H1 (cell line): ENCODE data around the gene C1orf21. TPM values are rescaled to one million over a fixed set of nuclear protein-coding genes. Genes with fewer than 3 reads are reported as not detected.

Source experiments
- CTCF ChIA-PET: fragments of 300-600 bp; sonication (Branson Sonifier 250); formaldehyde crosslinking; loops from one replicate; lab custom pipeline; 2021; ENCODE audit not compliant: partially characterized antibody; lab: Charles Lee
- POLR2A ChIA-PET: fragments of 300-600 bp; sonication (Branson Sonifier 250); formaldehyde crosslinking; loops from one replicate; lab custom pipeline; 2021; ENCODE audit warnings: inconsistent platforms; ENCODE audit not compliant: partially characterized antibody; lab: Charles Lee
- DNase-seq, 2 experiments: peaks; one replicate each; pipeline versions ENCODE4 v3.0.0 to v3.0.0-alpha.2; 2010 to 2022; ENCODE audit warnings: low spot score in 2 of 2, low read depth in 1 of 2, mixed read lengths in 1 of 2
- FAIRE-seq: peaks from 2 replicates; lab custom pipeline; 2011; peaks lifted over from hg19 to GRCh38; lab: Jason Lieb, UNC
- H2AFZ ChIP-seq: 2 replicates; pipeline ENCODE4 v1.8.1; 2012; ENCODE audit warnings: low read length, inconsistent platforms
- H2AK5ac ChIP-seq: 2 replicates; pipeline ENCODE4 v1.6.1; 2013; ENCODE audit warnings: low read depth, low read length
- H2BK120ac ChIP-seq: replicated peaks from 2 replicates; pipeline ENCODE3; 2013; ENCODE audit warnings: low read depth, low read length, inconsistent platforms
- H2BK12ac ChIP-seq: 2 replicates; pipeline ENCODE4 v1.6.1; 2013; ENCODE audit warnings: low read depth, low read length
- H2BK15ac ChIP-seq: 2 replicates; pipeline ENCODE4 v1.6.1; 2013; ENCODE audit warnings: low read length
- H2BK20ac ChIP-seq: 2 replicates; pipeline ENCODE4 v1.6.1; 2013; ENCODE audit warnings: low read length
- H2BK5ac ChIP-seq: 2 replicates; pipeline ENCODE4 v1.6.1; 2013; ENCODE audit warnings: low read depth, low read length
- H3K14ac ChIP-seq: 2 replicates; pipeline ENCODE4 v1.6.1; 2013; ENCODE audit warnings: inconsistent platforms; ENCODE audit not compliant: insufficient read length
- H3K18ac ChIP-seq: 2 replicates; pipeline ENCODE4 v1.6.1; 2013; ENCODE audit warnings: low read length; ENCODE audit errors: extremely low read depth
- H3K23ac ChIP-seq: 2 replicates; pipeline ENCODE4 v1.6.1; 2013; ENCODE audit warnings: inconsistent platforms; ENCODE audit not compliant: insufficient read length
- H3K23me2 ChIP-seq: 2 replicates; pipeline ENCODE4 v1.6.1; 2013; ENCODE audit warnings: low read depth, low read length
- H3K27ac ChIP-seq: 2 replicates; pipeline ENCODE4 v1.6.1; 2011; ENCODE audit warnings: low read depth, low read length, inconsistent platforms
- H3K27me3 ChIP-seq, 4 experiments: replicated peaks in 1 of 4; 1 replicate in 1 of 4; 2 replicates in 3 of 4; pipeline versions ENCODE4 v1.6.1 to v1.8.1; 2011 to 2013; ENCODE audit warnings: low read length in 3 of 4, mild to moderate bottlenecking in 3 of 4, inconsistent platforms in 2 of 4, mixed read lengths in 2 of 4, moderate library complexity in 1 of 4; ENCODE audit not compliant: control insufficient read depth in 3 of 4, insufficient read depth in 3 of 4; ENCODE audit errors: extremely low read depth in 1 of 4
- H3K36me3 ChIP-seq, 4 experiments: 2 replicates each; pipeline versions ENCODE4 v1.6.1 to v1.8.1; 2011 to 2013; ENCODE audit warnings: mild to moderate bottlenecking in 4 of 4, low read length in 3 of 4, moderate library complexity in 2 of 4, control low read depth in 1 of 4, inconsistent platforms in 1 of 4; ENCODE audit not compliant: insufficient read depth in 4 of 4, control insufficient read depth in 2 of 4
- H3K4ac ChIP-seq: replicated peaks from 2 replicates; pipeline ENCODE3; 2013; ENCODE audit warnings: low read length, low read depth, mixed read lengths, inconsistent platforms; ENCODE audit not compliant: insufficient read length
- H3K4me1 ChIP-seq, 4 experiments: replicated peaks in 1 of 4; 1 replicate in 1 of 4; 2 replicates in 3 of 4; pipeline versions ENCODE4 v1.6.1 to v1.8.1; 2011 to 2013; ENCODE audit warnings: low read length in 3 of 4, inconsistent platforms in 2 of 4, mixed read lengths in 1 of 4; ENCODE audit not compliant: insufficient read depth in 4 of 4, control insufficient read depth in 3 of 4
- H3K4me2 ChIP-seq, 2 experiments: 2 replicates each; pipeline versions ENCODE4 v1.6.1 to v1.8.1; 2011 to 2013; ENCODE audit warnings: low read depth in 2 of 2, low read length in 2 of 2, control low read depth in 1 of 2, inconsistent platforms in 1 of 2, mild to moderate bottlenecking in 1 of 2; ENCODE audit not compliant: insufficient read depth in 1 of 2
- H3K4me3 ChIP-seq, 4 experiments: fragments of 200-600, 300-600 bp in 1 of 4; sonication (generic), shearing (Covaris generic), sonication (Bioruptor Twin) in 1 of 4; 2 replicates each; pipeline versions ENCODE4 v1.5.1 to v1.8.1; 2011 to 2016; ENCODE audit warnings: low read length in 4 of 4, low read depth in 3 of 4, control low read depth in 2 of 4, inconsistent platforms in 2 of 4, mild to moderate bottlenecking in 2 of 4, mixed read lengths in 1 of 4, moderate library complexity in 1 of 4; ENCODE audit not compliant: insufficient read depth in 2 of 4; ENCODE audit errors: extremely low read depth in 1 of 4
- H3K56ac ChIP-seq: replicated peaks from 2 replicates; pipeline ENCODE3; 2013; ENCODE audit warnings: low read depth, mild to moderate bottlenecking, mixed read lengths, low read length, inconsistent platforms; ENCODE audit not compliant: insufficient read length
- H3K79me1 ChIP-seq: 2 replicates; pipeline ENCODE4 v1.6.1; 2013; ENCODE audit warnings: low read depth, low read length, control low read depth
- H3K79me2 ChIP-seq, 2 experiments: 2 replicates each; pipeline versions ENCODE4 v1.6.1 to v1.8.1; 2012 to 2013; ENCODE audit warnings: low read length in 2 of 2, mild to moderate bottlenecking in 2 of 2, inconsistent platforms in 1 of 2; ENCODE audit not compliant: insufficient read depth in 2 of 2, control insufficient read depth in 1 of 2
- H3K9ac ChIP-seq, 4 experiments: replicated peaks in 1 of 4; 1 replicate in 1 of 4; 2 replicates in 3 of 4; pipeline versions ENCODE4 v1.6.1 to v1.8.1; 2011 to 2013; ENCODE audit warnings: low read depth in 3 of 4, low read length in 3 of 4, control low read depth in 2 of 4, mild to moderate bottlenecking in 2 of 4, moderate library complexity in 2 of 4, inconsistent platforms in 1 of 4; ENCODE audit errors: extremely low read depth in 1 of 4
- H3K9me3 ChIP-seq, 2 experiments: 2 replicates each; pipeline versions ENCODE4 v1.6.1 to v1.8.1; 2012 to 2013; ENCODE audit warnings: mild to moderate bottlenecking in 2 of 2, moderate library complexity in 2 of 2, control low read depth in 1 of 2, inconsistent platforms in 1 of 2, low read depth in 1 of 2, low read length in 1 of 2, mixed read lengths in 1 of 2; ENCODE audit not compliant: insufficient read depth in 2 of 2
- H4K20me1 ChIP-seq, 2 experiments: replicated peaks in 1 of 2; 2 replicates each; pipeline versions ENCODE3 to v1.8.1; 2011 to 2013; ENCODE audit warnings: inconsistent platforms in 2 of 2, low read length in 2 of 2, mild to moderate bottlenecking in 1 of 2; ENCODE audit not compliant: insufficient read depth in 2 of 2, control insufficient read depth in 1 of 2
- H4K5ac ChIP-seq: 2 replicates; pipeline ENCODE4 v1.6.1; 2013; ENCODE audit warnings: low read length, low read depth, mixed read lengths, inconsistent platforms; ENCODE audit not compliant: insufficient read length
- H4K8ac ChIP-seq: 2 replicates; pipeline ENCODE4 v1.8.0; 2013; ENCODE audit warnings: mild to moderate bottlenecking, moderate library complexity, low read length, inconsistent platforms; ENCODE audit not compliant: insufficient read depth; ENCODE audit errors: extremely low read depth
- H4K91ac ChIP-seq: replicated peaks from 2 replicates; pipeline ENCODE3; 2013; ENCODE audit warnings: low read length, mixed read lengths, inconsistent platforms; ENCODE audit not compliant: insufficient read length
- EP300 ChIP-seq, 2 experiments: IDR thresholded peaks; 1 replicate in 1 of 2; 2 replicates in 1 of 2; pipeline ENCODE4 v1.6.1; 2011 to 2012; ENCODE audit warnings: low read depth in 2 of 2, low read length in 2 of 2, mild to moderate bottlenecking in 2 of 2, borderline replicate concordance in 1 of 2, inconsistent platforms in 1 of 2, moderate library complexity in 1 of 2
- WGBS, 2 experiments: shearing (Covaris generic) in 1 of 2; methylation state at CpG; one replicate each; pipeline versions ENCODE4 v1.1.6 to v1.1.7; 2013 to 2015; ENCODE audit warnings: low lambda C conversion rate in 2 of 2, mixed read lengths in 2 of 2, inconsistent platforms in 1 of 2, low coverage in 1 of 2, missing lambda C conversion rate in 1 of 2; ENCODE audit not compliant: insufficient replicate concordance in 2 of 2, insufficient coverage in 1 of 2, insufficient read length in 1 of 2; ENCODE audit errors: extremely low coverage in 1 of 2, missing lambda C conversion rate in 1 of 2; 5-methylcytosine and 5-hydroxymethylcytosine counted together
- polyA plus RNA-seq, 7 experiments: library from polyadenylated mRNA; depleted of rRNA in 3 of 7; stranded (reverse) in 5 of 7; unstranded in 2 of 7; fragments of >200 nt in 5 of 7; fragments of 200-250 nt in 2 of 7; gene quantifications; 1 replicate in 5 of 7; 2 replicates in 1 of 7; 4 replicates in 1 of 7; pipeline versions ENCODE4 v1.2.1 to v1.2.3, GENCODE V29; 2011 to 2013; ENCODE audit warnings: missing spikeins in 2 of 7, mixed read lengths in 2 of 7
- total RNA-seq: library from RNA; stranded (reverse); fragmentation: NEBNext Ultra II Directional; extraction: Animal tissue kit (Norgen Biotek cat#: 25700); gene quantifications from 2 replicates; pipeline ENCODE4 v1.2.1, GENCODE V29; 2021

Gene C1orf21
- total and polyA plus RNA-seq, 2 of the 8 experiments (the other 6 are each of a cell fraction or from before 2014, with no cell fraction given) = 16.6 to 51.0 TPM

GRCh38 chr1:184633785-184634184 is 247.0 kb downstream of the C1orf21 start:
- H2BK15ac ChIP-seq = no peak overlapping the region
- H3K79me2 ChIP-seq = no peaks in the 10 kb centered on the region
- H3K23ac ChIP-seq = no peak overlapping the region
- H2BK20ac ChIP-seq = no peak overlapping the region
- DNase-seq (no peak), FAIRE-seq (no peak)
- H2BK5ac ChIP-seq = no peak overlapping the region
- H3K27me3 ChIP-seq = no peaks in the 10 kb centered on the region
- no peak overlapping the region for H3K14ac ChIP-seq
- no peak overlapping the region for H3K56ac ChIP-seq
- H3K9me3 ChIP-seq = no peaks in the 10 kb centered on the region
- H3K23me2 ChIP-seq = no peaks in the 10 kb centered on the region
- no peak overlapping the region for H2AK5ac ChIP-seq
- WGBS, 2 experiments = 71% methylated on average over 4 of the region's 4 CpGs; no CpG with 5 or more reads in 1 of the 2 experiments
- H3K4ac ChIP-seq = no peak overlapping the region
- no peak overlapping the region for H4K8ac ChIP-seq
- H3K4me1 ChIP-seq = peaks cover 0 to 6% (median 0%) of the 10 kb centered on the region in 4 experiments; a peak in 2 of 7 replicates
- H3K18ac ChIP-seq = no peak overlapping the region
- H4K5ac ChIP-seq = no peak overlapping the region
- H3K4me2 ChIP-seq = no peak overlapping the region
- no peak overlapping the region for H2AFZ ChIP-seq
- H3K79me1 ChIP-seq = no peaks in the 10 kb centered on the region; the same call in 1 of the 2 replicates
- H3K27ac ChIP-seq = no peak overlapping the region
- H4K91ac ChIP-seq = no peak overlapping the region
- no peak overlapping the region for H3K4me3 ChIP-seq
- POLR2A ChIA-PET = interaction anchor here (0.8 kb wide), 1 partner anchor 8 kb away, joined by 3 read pairs; no protein-coding TSS in a partner anchor
- H3K36me3 ChIP-seq = no peaks in the 10 kb centered on the region
- peaks cover 0 to 3% of the 10 kb centered on the region in 2 experiments for H4K20me1 ChIP-seq
- CTCF ChIA-PET = interaction anchor here (0.9 to 1.3 kb wide), 3 partner anchors 10 to 46 kb away, joined by 3 read pairs; no protein-coding TSS in a partner anchor
- H3K9ac ChIP-seq = no peak overlapping the region
- H2BK120ac ChIP-seq = no peak overlapping the region
- no peak overlapping the region for H2BK12ac ChIP-seq
- TF ChIP-seq EP300 (IDR thresholded peaks at IDR 0.05; ENCODE audit: borderline replicate concordance in 1 of 2, low read depth in 2 of 2, low read length in 2 of 2) = no peak
